Endothelial cell of umbilical vein (primary cell): ENCODE measurements around the gene IRF1.

Source experiments
- CTCF ChIP-seq, 2 donors: IDR thresholded peaks; 1 replicate in 1 of 2; 2 replicates in 1 of 2; pipeline ENCODE4 v1.5.1; 2011; ENCODE audit warnings: low read length in 2 of 2, mild to moderate bottlenecking in 2 of 2, moderate library complexity in 2 of 2, control low read depth in 1 of 2, inconsistent platforms in 1 of 2, low read depth in 1 of 2; ENCODE audit not compliant: insufficient read depth in 1 of 2; ENCODE audit errors: extremely low read depth in 1 of 2
- EZH2 ChIP-seq: IDR thresholded peaks from 2 replicates; pipeline ENCODE4 v1.6.1; 2012; ENCODE audit warnings: borderline replicate concordance, low read depth, mild to moderate bottlenecking, moderate library complexity, low read length, inconsistent platforms; ENCODE audit not compliant: severe bottlenecking
- JUN ChIP-seq: IDR thresholded peaks from 2 replicates; pipeline ENCODE4 v1.6.1; 2011; ENCODE audit warnings: borderline replicate concordance, low read depth; ENCODE audit not compliant: insufficient read length, insufficient read depth
- MAX ChIP-seq: IDR thresholded peaks from 2 replicates; pipeline ENCODE4 v1.6.1; 2011; ENCODE audit not compliant: insufficient read depth, insufficient read length
- MYC ChIP-seq: IDR thresholded peaks from one replicate; pipeline ENCODE4 v1.6.1; 2011; ENCODE audit warnings: mild to moderate bottlenecking, low read depth, low read length
- POLR2A ChIP-seq: IDR thresholded peaks from 2 replicates; pipeline ENCODE4 v1.6.1; 2012; ENCODE audit warnings: low read depth, mild to moderate bottlenecking, control low read depth, low read length
- POLR2AphosphoS5 ChIP-seq: IDR thresholded peaks from 2 replicates; pipeline ENCODE4 v1.6.1; 2012; ENCODE audit warnings: low read depth, mild to moderate bottlenecking, control low read depth, low read length, moderate library complexity; ENCODE audit not compliant: insufficient read depth

- no peak for TF ChIP-seq CTCF (IDR thresholded peaks at IDR 0.05; ENCODE audit: extremely low read depth in 1 of 2, insufficient read depth in 1 of 2, low read depth in 1 of 2, low read length in 2 of 2)
- no peak for TF ChIP-seq POLR2A
- no peak for TF ChIP-seq POLR2AphosphoS5
- TF ChIP-seq JUN, result no peak
- no peak for TF ChIP-seq EZH2
- TF ChIP-seq MAX, result no peak
- TF ChIP-seq MYC, result no peak
Measured at GRCh38 chr5:132459983-132460838, 30.4 kb downstream of the IRF1 start.
